Measurements from ENCODE around the gene SAP25. TPM values are rescaled to one million over a fixed set of nuclear protein-coding genes. Genes with fewer than 3 reads are reported as not detected.

SAP25 gene
- total and polyA plus RNA-seq, 2 experiments from 2014 or later = 3.8 to 4.1 TPM

GRCh38 chr7:100620239-100620638 lies 46.5 kb upstream of the SAP25 start (continued):
- TF ChIP-seq NANOG (IDR thresholded peaks at IDR 0.05; ENCODE audit: borderline replicate concordance) = no peak
- TF ChIP-seq ZNF331 (CRISPR knock-in tag; IDR thresholded peaks at IDR 0.05; ENCODE audit: low read depth) = no peak
- no peak for TF ChIP-seq POLR2AphosphoS5 (IDR thresholded peaks at IDR 0.05; ENCODE audit: low read depth)

GRCh38 chr7:100614308-100614861 lies 40.7 kb upstream of the SAP25 start:
- Mint-ChIP-seq H3K4me3 (no peak overlapping the region), H3K27ac (no peak overlapping the region), H3K9me3 (no peaks in the 10 kb centered on the region), H3K36me3 (ENCODE audit: low read depth) (peaks cover 5% of the 10 kb centered on the region), H3K27me3 (ENCODE audit: insufficient read depth, low read depth, poor library complexity) (peaks cover 15% of the 10 kb centered on the region), H3K4me1 (no peaks in the 10 kb centered on the region; the same call in 1 of the 3 replicates)
- no peak overlapping the region for H3K4me2 ChIP-seq
- no peak for TF ChIP-seq STAT1 (IDR thresholded peaks at IDR 0.05; ENCODE audit: unreplicated experiment)
- TF ChIP-seq POLR2AphosphoS5 (IDR thresholded peaks at IDR 0.05; ENCODE audit: low read depth) = no peak
- TF ChIP-seq EZH2 (IDR thresholded peaks at IDR 0.05; ENCODE audit: low read depth, unreplicated experiment) = no peak
- no peaks in the 10 kb centered on the region for H3K27me3 ChIP-seq (ENCODE audit: insufficient read depth)
- no peaks in the 10 kb centered on the region for H3K79me2 ChIP-seq (replicated peaks; ENCODE audit: insufficient read depth)
- ATAC-seq (no peak), DNase-seq (ENCODE audit: low spot score) (no peak)
- no peaks in the 10 kb centered on the region for H3K9me2 ChIP-seq (ENCODE audit: insufficient read depth)
- peaks cover 3% of the 10 kb centered on the region; the same call in 1 of the 2 replicates for H3K36me3 ChIP-seq (ENCODE audit: insufficient read depth)
- peaks cover 5% of the 10 kb centered on the region; the same call in 1 of the 2 replicates for H3F3A ChIP-seq (replicated peaks; ENCODE audit: low read depth)
- no peak overlapping the region for H3K4me3 ChIP-seq
- H2AFZ ChIP-seq = no peak overlapping the region
- no peak overlapping the region for H3K27ac ChIP-seq (ENCODE audit: low read depth)
- no peaks in the 10 kb centered on the region for H4K20me1 ChIP-seq (replicated peaks; ENCODE audit: insufficient read depth)
- H3K4me1 ChIP-seq (ENCODE audit: insufficient read depth) = peaks cover 3% of the 10 kb centered on the region; the same call in 1 of the 2 replicates

DNA sequence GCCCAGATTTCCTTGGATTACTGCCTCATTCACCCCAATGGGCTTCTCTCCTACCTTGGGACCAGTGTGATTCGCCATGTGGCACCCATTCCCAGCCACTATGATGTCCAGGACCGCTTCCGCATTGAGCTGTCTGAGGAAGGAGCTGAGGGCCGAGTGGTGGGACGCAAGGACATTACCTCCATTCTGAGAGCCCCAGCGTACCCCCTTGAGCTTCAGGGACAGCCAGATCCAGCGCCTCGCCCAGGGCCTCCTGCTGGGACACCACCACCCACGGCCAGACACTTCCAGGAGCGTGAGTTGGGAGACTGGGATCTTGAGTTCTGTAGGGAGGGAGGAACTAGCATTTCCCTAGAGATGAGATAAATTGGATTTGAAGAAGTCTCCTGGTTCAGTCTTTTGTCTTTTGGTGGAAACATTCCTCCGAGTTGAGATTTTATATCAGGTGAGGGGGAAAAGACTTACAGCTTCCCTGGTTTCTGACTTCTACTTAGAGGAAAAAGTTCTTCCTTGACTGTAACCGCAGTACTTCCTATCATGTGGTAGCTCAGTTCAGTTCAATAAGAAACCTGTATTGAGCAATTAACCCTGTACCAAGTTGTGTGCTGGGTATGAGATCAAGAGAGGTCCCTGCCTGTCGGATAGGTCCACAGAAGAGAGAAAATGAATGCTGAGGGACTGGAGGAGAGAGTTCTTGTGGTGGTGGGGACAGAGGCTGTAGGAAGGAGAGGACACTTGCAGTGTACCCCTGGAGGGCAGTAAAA lies 39.9 kb upstream of the SAP25 start:
- Histone ChIP-seq H3F3A (replicated peaks; ENCODE audit: low read depth) (peaks cover 5% of the 10 kb centered on the region; the same call in 1 of the 2 replicates), H3K79me2 (replicated peaks; ENCODE audit: insufficient read depth) (no peaks in the 10 kb centered on the region), H3K27ac (ENCODE audit: low read depth) (no peak overlapping the region), H3K4me3 (peak overlapping the region; percentile 52), H3K9me2 (ENCODE audit: insufficient read depth) (no peaks in the 10 kb centered on the region), H2AFZ (no peak overlapping the region), H4K20me1 (replicated peaks; ENCODE audit: insufficient read depth) (no peaks in the 10 kb centered on the region), H3K4me1 (ENCODE audit: insufficient read depth) (peaks cover 3% of the 10 kb centered on the region; the same call in 1 of the 2 replicates), H3K36me3 (ENCODE audit: insufficient read depth) (peaks cover 3% of the 10 kb centered on the region; the same call in 1 of the 2 replicates), H3K27me3 (ENCODE audit: insufficient read depth) (no peaks in the 10 kb centered on the region), H3K4me2 (peak overlapping the region; percentile 100)
- DNase-seq (ENCODE audit: low spot score) = no peak
- Mint-ChIP-seq H3K9me3 (no peaks in the 10 kb centered on the region), H3K36me3 (ENCODE audit: low read depth) (peaks cover 6% of the 10 kb centered on the region), H3K4me1 (no peaks in the 10 kb centered on the region; the same call in 1 of the 3 replicates), H3K27me3 (ENCODE audit: insufficient read depth, low read depth, poor library complexity) (peaks cover 13% of the 10 kb centered on the region), H3K4me3 (peak overlapping the region; percentile 97), H3K27ac (no peak overlapping the region)
- no peak for ATAC-seq
- no peak for TF ChIP-seq JUNB (IDR thresholded peaks at IDR 0.05; ENCODE audit: unreplicated experiment)
- TF ChIP-seq CREB1 (CRISPR knock-in tag; IDR thresholded peaks at IDR 0.05; ENCODE audit: low read depth) = no peak
- TF ChIP-seq STAT1 (IDR thresholded peaks at IDR 0.05; ENCODE audit: unreplicated experiment) = no peak
- TF ChIP-seq, protein P1, sequence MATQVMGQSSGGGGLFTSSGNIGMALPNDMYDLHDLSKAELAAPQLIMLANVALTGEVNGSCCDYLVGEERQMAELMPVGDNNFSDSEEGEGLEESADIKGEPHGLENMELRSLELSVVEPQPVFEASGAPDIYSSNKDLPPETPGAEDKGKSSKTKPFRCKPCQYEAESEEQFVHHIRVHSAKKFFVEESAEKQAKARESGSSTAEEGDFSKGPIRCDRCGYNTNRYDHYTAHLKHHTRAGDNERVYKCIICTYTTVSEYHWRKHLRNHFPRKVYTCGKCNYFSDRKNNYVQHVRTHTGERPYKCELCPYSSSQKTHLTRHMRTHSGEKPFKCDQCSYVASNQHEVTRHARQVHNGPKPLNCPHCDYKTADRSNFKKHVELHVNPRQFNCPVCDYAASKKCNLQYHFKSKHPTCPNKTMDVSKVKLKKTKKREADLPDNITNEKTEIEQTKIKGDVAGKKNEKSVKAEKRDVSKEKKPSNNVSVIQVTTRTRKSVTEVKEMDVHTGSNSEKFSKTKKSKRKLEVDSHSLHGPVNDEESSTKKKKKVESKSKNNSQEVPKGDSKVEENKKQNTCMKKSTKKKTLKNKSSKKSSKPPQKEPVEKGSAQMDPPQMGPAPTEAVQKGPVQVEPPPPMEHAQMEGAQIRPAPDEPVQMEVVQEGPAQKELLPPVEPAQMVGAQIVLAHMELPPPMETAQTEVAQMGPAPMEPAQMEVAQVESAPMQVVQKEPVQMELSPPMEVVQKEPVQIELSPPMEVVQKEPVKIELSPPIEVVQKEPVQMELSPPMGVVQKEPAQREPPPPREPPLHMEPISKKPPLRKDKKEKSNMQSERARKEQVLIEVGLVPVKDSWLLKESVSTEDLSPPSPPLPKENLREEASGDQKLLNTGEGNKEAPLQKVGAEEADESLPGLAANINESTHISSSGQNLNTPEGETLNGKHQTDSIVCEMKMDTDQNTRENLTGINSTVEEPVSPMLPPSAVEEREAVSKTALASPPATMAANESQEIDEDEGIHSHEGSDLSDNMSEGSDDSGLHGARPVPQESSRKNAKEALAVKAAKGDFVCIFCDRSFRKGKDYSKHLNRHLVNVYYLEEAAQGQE (IDR thresholded peaks at IDR 0.05; ENCODE audit: unreplicated experiment) = no peak
- TF ChIP-seq, protein P2, sequence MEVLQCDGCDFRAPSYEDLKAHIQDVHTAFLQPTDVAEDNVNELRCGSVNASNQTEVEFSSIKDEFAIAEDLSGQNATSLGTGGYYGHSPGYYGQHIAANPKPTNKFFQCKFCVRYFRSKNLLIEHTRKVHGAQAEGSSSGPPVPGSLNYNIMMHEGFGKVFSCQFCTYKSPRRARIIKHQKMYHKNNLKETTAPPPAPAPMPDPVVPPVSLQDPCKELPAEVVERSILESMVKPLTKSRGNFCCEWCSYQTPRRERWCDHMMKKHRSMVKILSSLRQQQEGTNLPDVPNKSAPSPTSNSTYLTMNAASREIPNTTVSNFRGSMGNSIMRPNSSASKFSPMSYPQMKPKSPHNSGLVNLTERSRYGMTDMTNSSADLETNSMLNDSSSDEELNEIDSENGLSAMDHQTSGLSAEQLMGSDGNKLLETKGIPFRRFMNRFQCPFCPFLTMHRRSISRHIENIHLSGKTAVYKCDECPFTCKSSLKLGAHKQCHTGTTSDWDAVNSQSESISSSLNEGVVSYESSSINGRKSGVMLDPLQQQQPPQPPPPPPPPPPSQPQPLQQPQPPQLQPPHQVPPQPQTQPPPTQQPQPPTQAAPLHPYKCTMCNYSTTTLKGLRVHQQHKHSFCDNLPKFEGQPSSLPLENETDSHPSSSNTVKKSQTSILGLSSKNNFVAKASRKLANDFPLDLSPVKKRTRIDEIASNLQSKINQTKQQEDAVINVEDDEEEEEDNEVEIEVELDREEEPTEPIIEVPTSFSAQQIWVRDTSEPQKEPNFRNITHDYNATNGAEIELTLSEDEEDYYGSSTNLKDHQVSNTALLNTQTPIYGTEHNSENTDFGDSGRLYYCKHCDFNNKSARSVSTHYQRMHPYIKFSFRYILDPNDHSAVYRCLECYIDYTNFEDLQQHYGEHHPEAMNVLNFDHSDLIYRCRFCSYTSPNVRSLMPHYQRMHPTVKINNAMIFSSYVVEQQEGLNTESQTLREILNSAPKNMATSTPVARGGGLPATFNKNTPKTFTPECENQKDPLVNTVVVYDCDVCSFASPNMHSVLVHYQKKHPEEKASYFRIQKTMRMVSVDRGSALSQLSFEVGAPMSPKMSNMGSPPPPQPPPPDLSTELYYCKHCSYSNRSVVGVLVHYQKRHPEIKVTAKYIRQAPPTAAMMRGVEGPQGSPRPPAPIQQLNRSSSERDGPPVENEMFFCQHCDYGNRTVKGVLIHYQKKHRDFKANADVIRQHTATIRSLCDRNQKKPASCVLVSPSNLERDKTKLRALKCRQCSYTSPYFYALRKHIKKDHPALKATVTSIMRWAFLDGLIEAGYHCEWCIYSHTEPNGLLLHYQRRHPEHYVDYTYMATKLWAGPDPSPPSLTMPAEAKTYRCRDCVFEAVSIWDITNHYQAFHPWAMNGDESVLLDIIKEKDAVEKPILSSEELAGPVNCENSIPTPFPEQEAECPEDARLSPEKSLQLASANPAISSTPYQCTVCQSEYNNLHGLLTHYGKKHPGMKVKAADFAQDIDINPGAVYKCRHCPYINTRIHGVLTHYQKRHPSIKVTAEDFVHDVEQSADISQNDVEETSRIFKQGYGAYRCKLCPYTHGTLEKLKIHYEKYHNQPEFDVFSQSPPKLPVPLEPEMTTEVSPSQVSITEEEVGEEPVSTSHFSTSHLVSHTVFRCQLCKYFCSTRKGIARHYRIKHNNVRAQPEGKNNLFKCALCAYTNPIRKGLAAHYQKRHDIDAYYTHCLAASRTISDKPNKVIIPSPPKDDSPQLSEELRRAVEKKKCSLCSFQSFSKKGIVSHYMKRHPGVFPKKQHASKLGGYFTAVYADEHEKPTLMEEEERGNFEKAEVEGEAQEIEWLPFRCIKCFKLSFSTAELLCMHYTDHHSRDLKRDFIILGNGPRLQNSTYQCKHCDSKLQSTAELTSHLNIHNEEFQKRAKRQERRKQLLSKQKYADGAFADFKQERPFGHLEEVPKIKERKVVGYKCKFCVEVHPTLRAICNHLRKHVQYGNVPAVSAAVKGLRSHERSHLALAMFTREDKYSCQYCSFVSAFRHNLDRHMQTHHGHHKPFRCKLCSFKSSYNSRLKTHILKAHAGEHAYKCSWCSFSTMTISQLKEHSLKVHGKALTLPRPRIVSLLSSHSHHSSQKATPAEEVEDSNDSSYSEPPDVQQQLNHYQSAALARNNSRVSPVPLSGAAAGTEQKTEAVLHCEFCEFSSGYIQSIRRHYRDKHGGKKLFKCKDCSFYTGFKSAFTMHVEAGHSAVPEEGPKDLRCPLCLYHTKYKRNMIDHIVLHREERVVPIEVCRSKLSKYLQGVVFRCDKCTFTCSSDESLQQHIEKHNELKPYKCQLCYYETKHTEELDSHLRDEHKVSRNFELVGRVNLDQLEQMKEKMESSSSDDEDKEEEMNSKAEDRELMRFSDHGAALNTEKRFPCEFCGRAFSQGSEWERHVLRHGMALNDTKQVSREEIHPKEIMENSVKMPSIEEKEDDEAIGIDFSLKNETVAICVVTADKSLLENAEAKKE (CRISPR knock-in tag; IDR thresholded peaks at IDR 0.05) = no peak
